MG63 (cell line): ENCODE results near the gene GTF3C5. TPM values are rescaled to one million over a fixed set of nuclear protein-coding genes. Genes with fewer than 3 reads are reported as not detected.

Experiments used
- DNase-seq: peaks from one replicate; pipeline ENCODE4 v3.0.0-alpha.2; 2020
- H3K27me3 ChIP-seq: fragments of 250-450 bp; sonication (Bioruptor Pico); 2 replicates; pipeline ENCODE4 v1.5.1; 2020; ENCODE audit warnings: mild to moderate bottlenecking, moderate library complexity
- H3K36me3 ChIP-seq: fragments of 250-450 bp; sonication (Bioruptor Pico); 2 replicates; pipeline ENCODE4 v1.5.1; 2020; ENCODE audit warnings: mild to moderate bottlenecking, moderate library complexity
- H3K4me3 ChIP-seq: fragments of 250-450 bp; sonication (Bioruptor Pico); 2 replicates; pipeline ENCODE4 v1.5.1; 2020; ENCODE audit warnings: mild to moderate bottlenecking, moderate library complexity
- H3K9me3 ChIP-seq: fragments of 250-450 bp; sonication (Bioruptor Pico); 2 replicates; pipeline ENCODE4 v1.5.1; 2020; ENCODE audit warnings: mild to moderate bottlenecking, moderate library complexity
- total RNA-seq: library from RNA; depleted of rRNA; stranded (reverse); fragments of >200 nt; shearing (Covaris generic); gene quantifications from 2 replicates; pipeline ENCODE4 v1.2.3, GENCODE V29; 2014; ENCODE audit warnings: low replicate concordance; rRNA removed

GTF3C5 gene
- total RNA-seq, 1 experiment from 2014 or later = 58.0 TPM

DNA sequence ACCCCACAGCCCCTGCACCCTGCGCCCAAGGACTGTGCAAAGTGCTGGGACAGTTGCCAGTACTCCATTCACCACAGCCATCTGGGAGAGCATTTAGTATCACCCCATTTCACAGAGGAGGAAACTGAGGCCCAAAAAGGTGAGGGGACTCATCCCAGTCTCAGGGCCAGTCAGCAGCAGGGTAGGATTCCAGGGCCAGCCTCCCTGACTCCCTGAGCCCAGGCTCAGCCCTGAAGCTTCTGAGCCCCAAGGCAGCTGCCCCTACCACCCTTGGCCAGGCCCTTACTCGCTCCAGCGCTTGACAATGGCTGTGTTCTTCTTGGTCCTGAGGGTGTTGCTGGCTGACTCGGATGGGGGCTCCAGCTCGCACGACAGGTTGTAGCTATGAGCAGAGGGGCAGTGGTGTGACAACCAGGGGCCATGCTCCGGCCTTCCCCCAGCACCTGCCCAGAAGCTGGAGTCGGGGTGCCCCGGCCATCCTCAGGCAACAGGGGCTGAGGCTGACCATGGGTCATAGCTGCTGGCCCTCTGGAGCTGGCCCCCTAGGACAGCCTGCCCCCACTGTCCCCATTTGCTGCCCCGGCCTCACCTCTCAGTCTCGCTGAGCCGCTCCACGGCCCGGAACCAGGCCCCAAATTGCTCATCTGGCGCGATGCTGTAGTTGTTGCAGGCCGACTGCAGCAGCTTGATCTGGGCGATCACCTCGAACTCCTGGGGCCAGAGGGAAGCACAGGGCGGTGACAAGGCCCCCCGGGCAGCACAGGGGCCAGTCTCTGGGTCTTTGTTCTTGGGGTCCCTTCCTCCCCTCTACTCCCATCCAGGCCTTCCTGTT is 71.6 kb downstream of the GTF3C5 start:
- Histone ChIP-seq H3K36me3 (peaks cover 73% of the 10 kb centered on the region), H3K4me3 (no peak overlapping the region), H3K27me3 (no peaks in the 10 kb centered on the region), H3K9me3 (peaks cover 7% of the 10 kb centered on the region)
- DNase-seq = no peak

DNA sequence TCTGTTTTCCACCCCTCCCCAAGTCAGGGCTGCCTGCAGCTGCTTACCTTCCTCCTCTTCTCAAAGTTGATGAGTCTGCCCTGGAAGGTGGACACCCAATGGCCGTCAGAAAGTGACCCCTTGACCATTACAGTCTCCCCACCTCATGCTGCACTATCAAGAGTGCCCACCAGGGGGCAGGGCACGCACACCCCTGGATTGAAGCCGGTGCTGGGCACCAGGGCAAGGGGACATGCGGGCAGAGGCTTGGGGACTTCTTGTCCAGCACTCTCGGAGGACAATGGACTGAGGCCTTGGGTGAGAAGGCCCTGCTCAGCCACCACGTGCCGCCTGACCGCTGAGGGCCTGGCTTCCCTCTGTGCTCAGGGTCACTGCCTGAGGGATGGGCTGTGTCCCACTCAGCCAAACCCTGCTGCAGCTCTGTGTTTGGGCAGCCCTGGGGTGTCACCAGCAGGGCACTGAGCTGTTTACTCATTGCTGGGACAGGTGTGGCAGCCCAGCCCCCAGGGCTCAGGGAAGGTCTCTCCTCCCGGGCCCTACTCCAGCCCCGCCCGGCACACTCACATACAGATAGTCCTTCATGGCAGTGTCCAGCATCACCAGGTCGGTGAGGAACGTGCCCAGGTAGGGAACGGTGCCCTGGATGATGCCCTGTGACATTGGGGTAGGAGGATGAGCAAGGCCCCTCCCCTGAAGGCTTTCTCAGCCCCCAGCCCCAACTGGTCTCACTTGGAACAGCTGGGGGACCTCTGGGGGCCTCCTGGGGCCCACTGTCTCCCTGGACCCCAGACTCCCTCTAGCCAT is 72.6 kb downstream of the GTF3C5 start:
- peak; percentile 23 for DNase-seq

DNA sequence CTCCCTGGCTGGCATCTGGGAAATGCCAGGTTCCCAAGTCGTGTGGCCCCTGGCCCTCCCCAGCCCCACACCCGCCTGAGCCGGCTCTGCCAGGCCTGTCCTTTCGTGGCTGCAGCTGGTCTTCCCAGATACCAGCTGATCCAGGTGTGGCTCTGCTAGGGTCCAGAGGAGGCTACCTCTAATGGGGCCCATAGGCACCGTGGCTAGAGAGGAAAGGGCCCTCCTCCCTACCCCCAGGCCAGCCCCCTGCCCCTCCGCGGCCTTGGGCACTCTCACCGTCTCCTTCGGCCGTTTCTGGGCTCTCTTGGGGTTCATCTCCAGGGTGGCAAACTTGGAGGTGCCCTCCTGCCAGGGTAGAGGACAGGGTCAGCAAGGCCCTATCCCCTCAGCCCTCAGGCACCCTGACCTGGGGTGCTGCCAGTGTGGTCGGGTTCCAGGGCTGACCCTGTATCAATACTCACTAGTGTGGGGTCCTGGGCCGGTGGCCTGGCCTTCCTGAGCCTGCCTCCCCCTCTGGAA is 73.2 kb downstream of the GTF3C5 start:
- Histone ChIP-seq H3K27me3 (no peaks in the 10 kb centered on the region), H3K9me3 (peaks cover under 1% of the 10 kb centered on the region; the same call in 1 of the 2 replicates), H3K4me3 (no peak overlapping the region), H3K36me3 (peaks cover 68% of the 10 kb centered on the region)
- no peak for DNase-seq

More for the DNA sequence above, 72.6 kb downstream of the GTF3C5 start:
- H3K9me3 ChIP-seq = peaks cover 3% of the 10 kb centered on the region; the same call in 1 of the 2 replicates
- H3K4me3 ChIP-seq = no peak overlapping the region
- peaks cover 68% of the 10 kb centered on the region for H3K36me3 ChIP-seq
- H3K27me3 ChIP-seq = no peaks in the 10 kb centered on the region

DNA sequence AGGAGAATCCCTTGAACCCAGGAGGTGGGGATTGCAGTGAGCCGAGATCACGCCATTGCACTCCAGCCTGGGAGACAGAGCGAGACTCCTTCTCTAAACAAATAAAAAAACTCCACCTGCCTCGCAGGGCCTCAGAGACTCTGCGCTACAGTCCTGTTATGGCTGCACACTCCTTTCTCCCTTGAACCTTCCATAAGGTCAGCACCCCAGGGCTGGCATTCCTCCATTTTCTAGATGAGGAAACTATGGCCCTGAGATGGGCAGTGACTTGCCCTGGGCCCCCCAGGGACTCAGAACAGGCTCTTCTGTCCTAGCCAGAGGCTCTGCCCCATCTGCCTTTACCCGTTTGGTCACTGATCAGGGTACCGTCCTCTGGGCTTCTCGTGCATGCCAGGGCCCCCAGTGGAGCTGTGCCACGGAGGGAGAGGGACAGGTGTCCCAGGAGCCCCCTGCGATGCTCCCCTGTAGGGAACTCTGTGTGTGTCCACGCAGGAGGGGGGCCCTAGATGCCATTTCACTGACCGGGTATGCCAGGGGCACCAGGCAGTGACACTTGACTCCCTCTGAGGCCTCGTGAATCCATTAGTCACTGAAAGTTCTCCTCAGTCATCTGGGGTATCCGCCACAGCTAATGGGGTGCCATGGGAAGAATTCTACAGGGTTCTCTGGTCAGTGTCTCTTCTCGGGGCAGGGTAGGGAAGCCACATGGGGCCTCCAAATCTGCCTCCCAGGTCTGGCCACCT is 74.1 kb downstream of the GTF3C5 start:
- Histone ChIP-seq H3K4me3 (no peak overlapping the region), H3K9me3 (no peaks in the 10 kb centered on the region), H3K36me3 (peaks cover 67% of the 10 kb centered on the region), H3K27me3 (no peaks in the 10 kb centered on the region)
- no peak for DNase-seq

DNA sequence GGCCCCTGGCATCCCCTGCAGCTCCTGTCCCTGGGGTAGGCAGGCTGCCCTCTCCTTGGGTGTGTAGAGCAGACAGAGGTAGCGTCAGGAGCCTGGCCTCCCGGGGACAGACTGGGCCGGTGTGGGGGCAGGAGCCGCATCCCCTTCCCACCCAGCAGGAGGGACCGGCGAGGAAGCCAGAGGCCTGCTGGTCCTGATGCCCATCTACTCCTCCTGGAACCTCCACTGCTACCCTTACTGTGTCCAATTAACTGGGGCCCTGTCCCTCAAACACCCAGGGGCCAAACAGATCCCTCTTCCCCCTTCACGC is 74.6 kb downstream of the GTF3C5 start:
- no peak for DNase-seq
- Histone ChIP-seq H3K27me3 (no peaks in the 10 kb centered on the region), H3K4me3 (no peak overlapping the region), H3K36me3 (peaks cover 67% of the 10 kb centered on the region), H3K9me3 (no peaks in the 10 kb centered on the region)

DNA sequence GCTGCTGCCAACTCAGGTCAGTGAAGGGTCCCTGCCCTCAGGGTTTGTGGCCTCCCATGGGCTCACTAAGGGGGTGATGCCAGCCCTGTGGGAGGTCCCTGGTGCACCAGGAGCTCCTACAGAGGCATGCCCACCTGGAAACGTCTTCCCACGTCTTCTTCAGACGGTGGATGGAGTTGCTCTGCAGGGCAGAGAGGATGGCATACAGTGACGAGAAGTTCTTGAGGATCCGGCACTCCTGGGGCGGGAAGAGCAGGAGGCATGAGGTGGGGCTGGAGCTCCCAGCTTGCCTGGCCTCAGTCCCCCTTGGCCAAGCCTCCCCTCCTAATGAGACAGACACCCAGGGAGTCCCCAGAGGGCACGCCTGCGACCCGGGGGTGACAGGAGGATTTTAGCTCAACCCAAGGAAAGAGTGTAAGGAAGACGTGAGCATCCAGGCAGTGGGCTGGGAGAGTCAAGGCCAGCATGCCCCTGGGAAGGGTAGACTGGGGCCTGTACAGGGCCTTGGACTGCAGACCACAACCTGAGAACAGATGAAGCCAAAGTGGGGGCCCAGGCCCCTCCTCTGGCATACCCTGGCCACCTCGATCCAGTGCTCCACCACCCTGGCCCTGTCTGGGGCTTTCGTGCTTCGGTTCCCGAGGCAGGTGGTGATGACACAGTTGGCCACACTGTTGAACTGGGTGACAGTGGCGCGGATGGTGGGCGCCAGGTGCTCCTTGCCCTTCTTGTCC is 75.9 kb downstream of the GTF3C5 start:
- H3K4me3 ChIP-seq = no peak overlapping the region
- H3K36me3 ChIP-seq = peaks cover 63% of the 10 kb centered on the region
- H3K27me3 ChIP-seq = no peaks in the 10 kb centered on the region
- H3K9me3 ChIP-seq = no peaks in the 10 kb centered on the region
- DNase-seq = no peak

DNA sequence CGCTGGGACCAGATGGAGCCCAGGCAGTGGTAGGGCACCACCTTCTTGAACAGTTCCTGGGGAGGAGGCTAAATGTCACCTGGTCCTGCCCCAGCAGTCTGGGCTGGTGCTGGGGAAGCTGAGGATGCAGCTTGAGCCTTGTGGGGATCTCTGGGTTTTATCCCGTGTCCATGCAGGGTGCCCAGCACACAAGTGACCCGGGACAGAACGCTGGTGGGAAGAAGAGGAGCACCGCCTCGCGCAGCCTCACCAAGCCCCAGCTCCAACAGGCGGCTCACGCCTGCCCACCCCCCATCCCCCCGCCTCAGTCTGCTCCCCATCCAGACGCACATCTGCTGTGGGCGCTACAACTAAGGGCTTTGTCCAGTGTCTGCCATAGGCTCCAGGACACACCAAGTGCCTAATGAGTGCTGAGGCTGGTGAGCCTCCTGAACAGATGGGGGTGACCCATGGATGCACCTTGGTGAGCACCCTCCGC is 76.5 kb downstream of the GTF3C5 start:
- Histone ChIP-seq H3K9me3 (no peaks in the 10 kb centered on the region), H3K36me3 (peaks cover 57% of the 10 kb centered on the region), H3K27me3 (no peaks in the 10 kb centered on the region), H3K4me3 (no peak overlapping the region)
- no peak for DNase-seq

Other genes with a start within 250 kb of the GTF3C5 start
- 0.15 and 1.9 TPM in 2 replicates for gene AK8, start 152.7 kb upstream of the GTF3C5 start, total RNA-seq
- gene SPACA9, start 152.1 kb upstream of the GTF3C5 start, total RNA-seq = 2.4 and 7.0 TPM in 2 replicates
- gene TSC1, start 86.4 kb upstream of the GTF3C5 start, total RNA-seq = 6.5 and 15.3 TPM in 2 replicates
- gene GFI1B, start 52.3 kb upstream of the GTF3C5 start, total RNA-seq = not detected in 2 replicates
- 1.0 TPM in 1 of 2 replicates, not detected in the other for gene CEL, start 31.0 kb downstream of the GTF3C5 start, total RNA-seq
- gene RALGDS, start 90.2 kb downstream of the GTF3C5 start, total RNA-seq = 21.4 and 22.8 TPM in 2 replicates
- 7.2 and 7.6 TPM in 2 replicates for gene GBGT1, start 132.9 kb downstream of the GTF3C5 start, total RNA-seq
- not detected in 2 replicates for gene OBP2B, start 178.3 kb downstream of the GTF3C5 start, total RNA-seq
- not detected in 2 replicates for gene ABO, start 244.2 kb downstream of the GTF3C5 start, total RNA-seq